Upper lobe of left lung (tissue), 6 donors: ENCODE results near the gene PDE6A. TPM values are rescaled to one million over a fixed set of nuclear protein-coding genes. Genes with fewer than 3 reads are reported as not detected.

Experiments
- ATAC-seq, 2 donors: fragments of 200-7000 bp; cut with Tn5 transposase; one replicate each; pipeline ENCODE4 v1.9.1; 2022; ENCODE audit warnings: mild to moderate bottlenecking in 2 of 2, moderate library complexity in 2 of 2; ENCODE audit not compliant: low FRiP score in 2 of 2
- DNase-seq, 2 donors: peaks; one replicate each; pipeline ENCODE4 v3.0.0-alpha.2; 2019 to 2020
- H3K27ac ChIP-seq, 4 donors: fragments of 200-600 bp; sonication (generic); one replicate each; pipeline ENCODE4 v1.5.1; 2016 to 2019
- H3K27me3 ChIP-seq, 4 donors: fragments of 200-600 bp; sonication (generic); one replicate each; pipeline ENCODE4 v1.5.1; 2017 to 2019
- H3K36me3 ChIP-seq, 4 donors: fragments of 200-600 bp; sonication (generic); one replicate each; pipeline ENCODE4 v1.5.1; 2016 to 2019
- H3K4me1 ChIP-seq, 4 donors: fragments of 200-600 bp; sonication (generic); one replicate each; pipeline ENCODE4 v1.5.1; 2018 to 2019
- H3K4me3 ChIP-seq, 4 donors: fragments of 200-600 bp; sonication (generic); one replicate each; pipeline ENCODE4 v1.5.1; 2017 to 2019; ENCODE audit warnings: mild to moderate bottlenecking in 2 of 4, moderate library complexity in 1 of 4
- H3K9me3 ChIP-seq, 4 donors: fragments of 200-600 bp; sonication (generic); one replicate each; pipeline ENCODE4 v1.5.1; 2018 to 2019
- EP300 ChIP-seq, 4 donors: sonication (generic); formaldehyde crosslinking; IDR thresholded peaks; one replicate each; pipeline ENCODE4 v1.5.1; 2017; ENCODE audit warnings: antibody characterized with exemption in 4 of 4, control low read depth in 2 of 4
- POLR2A ChIP-seq, 4 donors: fragments of 450-650 bp; IDR thresholded peaks; one replicate each; pipeline ENCODE4 v1.5.1; 2016 to 2017; ENCODE audit warnings: antibody characterized with exemption in 4 of 4, mild to moderate bottlenecking in 2 of 4
- POLR2AphosphoS5 ChIP-seq, 2 donors: sonication (generic); formaldehyde crosslinking; IDR thresholded peaks; one replicate each; pipeline ENCODE4 v1.5.1; 2017; ENCODE audit warnings: antibody characterized with exemption in 2 of 2
- WGBS, 2 donors: methylation state at CpG; one replicate each; pipeline ENCODE4 v1.1.5; 2017 to 2018; 5-methylcytosine and 5-hydroxymethylcytosine counted together
- total RNA-seq, 6 donors: library from RNA; depleted of rRNA in 4 of 6; stranded (reverse); fragments of >200 nt in 4 of 6; gene quantifications; one replicate each; pipeline versions ENCODE4 v1.1.0 to v1.2.1, GENCODE V29; 2016 to 2021
- TF ChIP-seq, protein P1 (sequence below), 6 experiments: fragments of 450-650 bp in 4 of 6; fragments of 200-600 bp in 2 of 6; sonication (generic) in 2 of 6; IDR thresholded peaks; one replicate each; pipeline ENCODE4 v1.5.1; 2016 to 2019; ENCODE audit warnings: antibody characterized with exemption in 6 of 6
- donor health status: DM: no; HTN: no; CAD: no; lungs with moderate emphysema.
- donor health status: DM: no; HTN: yes; CAD: no; lungs with severe emphysema.

Gene PDE6A
- total RNA-seq, 6 donors from 2014 or later, result not detected

DNA sequence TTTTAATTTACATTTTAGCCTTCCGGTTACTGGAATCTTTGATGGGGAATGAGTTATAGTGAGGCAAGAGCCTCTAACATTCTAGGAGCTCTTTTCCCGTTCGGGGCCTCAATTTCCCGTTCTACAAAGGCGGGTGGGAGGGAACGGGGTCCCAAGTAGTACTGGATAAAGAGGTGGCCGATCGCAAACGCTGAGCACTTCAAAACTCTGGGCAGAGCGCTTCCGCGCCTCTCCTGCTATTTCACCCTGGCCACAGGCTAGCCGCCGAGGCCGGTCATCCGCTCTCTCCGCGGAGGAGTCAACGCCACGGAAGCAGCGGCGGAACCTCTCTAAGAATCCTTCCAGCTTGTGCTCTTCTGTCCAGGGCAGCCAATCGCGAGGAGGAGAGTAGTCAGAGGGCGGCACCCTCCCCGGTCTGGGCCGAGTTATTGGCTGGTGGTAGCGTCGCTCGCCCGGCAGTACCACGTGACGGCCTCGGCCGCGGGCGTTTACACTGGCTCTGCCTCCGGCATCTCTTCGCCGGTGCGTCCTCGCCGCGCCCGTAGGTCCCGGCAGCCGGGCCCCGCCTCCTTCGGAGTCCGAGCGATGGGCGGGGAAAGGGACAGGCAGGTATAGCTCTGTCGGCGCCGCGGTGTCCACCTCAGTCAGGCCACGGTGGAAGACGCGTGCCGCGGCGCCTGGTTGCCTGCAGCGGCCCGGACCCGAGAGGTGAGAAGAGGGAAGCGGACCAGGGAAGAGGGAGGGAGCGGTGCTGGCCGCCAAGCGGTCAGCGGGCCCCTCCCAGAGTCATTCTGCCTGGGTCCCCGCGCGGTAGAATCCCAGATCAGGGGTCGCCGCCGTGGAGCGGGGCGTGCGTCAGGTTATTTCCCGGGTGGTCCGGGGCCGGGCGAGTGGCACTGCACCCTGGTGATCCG is 15.9 kb upstream of the PDE6A start, which contains the start of gene SLC26A2:
Gene SLC26A2, plus strand, starts transcription at position 487 of the 914 bp plus-strand sequence. CDS start 16,895 bp downstream, outside the sequence.
- WGBS, 2 donors, result 0 to 1% methylated on average over 18 to 35 of the region's 84 CpGs
- TF ChIP-seq EP300 (IDR thresholded peaks at IDR 0.05) (peak in 1 of 4 donors; percentile 24), POLR2AphosphoS5 (IDR thresholded peaks at IDR 0.05) (peak; percentile 89 to 99), POLR2A (IDR thresholded peaks at IDR 0.05) (peak; percentile 57 to 98 (median 90))
- TF ChIP-seq, protein P1, sequence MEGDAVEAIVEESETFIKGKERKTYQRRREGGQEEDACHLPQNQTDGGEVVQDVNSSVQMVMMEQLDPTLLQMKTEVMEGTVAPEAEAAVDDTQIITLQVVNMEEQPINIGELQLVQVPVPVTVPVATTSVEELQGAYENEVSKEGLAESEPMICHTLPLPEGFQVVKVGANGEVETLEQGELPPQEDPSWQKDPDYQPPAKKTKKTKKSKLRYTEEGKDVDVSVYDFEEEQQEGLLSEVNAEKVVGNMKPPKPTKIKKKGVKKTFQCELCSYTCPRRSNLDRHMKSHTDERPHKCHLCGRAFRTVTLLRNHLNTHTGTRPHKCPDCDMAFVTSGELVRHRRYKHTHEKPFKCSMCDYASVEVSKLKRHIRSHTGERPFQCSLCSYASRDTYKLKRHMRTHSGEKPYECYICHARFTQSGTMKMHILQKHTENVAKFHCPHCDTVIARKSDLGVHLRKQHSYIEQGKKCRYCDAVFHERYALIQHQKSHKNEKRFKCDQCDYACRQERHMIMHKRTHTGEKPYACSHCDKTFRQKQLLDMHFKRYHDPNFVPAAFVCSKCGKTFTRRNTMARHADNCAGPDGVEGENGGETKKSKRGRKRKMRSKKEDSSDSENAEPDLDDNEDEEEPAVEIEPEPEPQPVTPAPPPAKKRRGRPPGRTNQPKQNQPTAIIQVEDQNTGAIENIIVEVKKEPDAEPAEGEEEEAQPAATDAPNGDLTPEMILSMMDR (IDR thresholded peaks at IDR 0.05), result peak in 2 of 6 experiments; percentile 11 to 24
- H3K4me3 ChIP-seq, result peak within 1 kb of the TSS; percentile 78 to 93 (median 88)
- no peaks in the 10 kb centered on the region for H3K9me3 ChIP-seq
- H3K27me3 ChIP-seq, result no peaks in the 10 kb centered on the region
- peak within 1 kb of the TSS; percentile 88 to 93 (median 92) for H3K27ac ChIP-seq
- no peaks in the 10 kb centered on the region for H3K36me3 ChIP-seq
- ATAC-seq (peak; percentile 99 to 100), DNase-seq (peak; percentile 98 to 99)
- peaks cover 10 to 27% (median 16%) of the 10 kb centered on the region in 4 donors for H3K4me1 ChIP-seq

DNA sequence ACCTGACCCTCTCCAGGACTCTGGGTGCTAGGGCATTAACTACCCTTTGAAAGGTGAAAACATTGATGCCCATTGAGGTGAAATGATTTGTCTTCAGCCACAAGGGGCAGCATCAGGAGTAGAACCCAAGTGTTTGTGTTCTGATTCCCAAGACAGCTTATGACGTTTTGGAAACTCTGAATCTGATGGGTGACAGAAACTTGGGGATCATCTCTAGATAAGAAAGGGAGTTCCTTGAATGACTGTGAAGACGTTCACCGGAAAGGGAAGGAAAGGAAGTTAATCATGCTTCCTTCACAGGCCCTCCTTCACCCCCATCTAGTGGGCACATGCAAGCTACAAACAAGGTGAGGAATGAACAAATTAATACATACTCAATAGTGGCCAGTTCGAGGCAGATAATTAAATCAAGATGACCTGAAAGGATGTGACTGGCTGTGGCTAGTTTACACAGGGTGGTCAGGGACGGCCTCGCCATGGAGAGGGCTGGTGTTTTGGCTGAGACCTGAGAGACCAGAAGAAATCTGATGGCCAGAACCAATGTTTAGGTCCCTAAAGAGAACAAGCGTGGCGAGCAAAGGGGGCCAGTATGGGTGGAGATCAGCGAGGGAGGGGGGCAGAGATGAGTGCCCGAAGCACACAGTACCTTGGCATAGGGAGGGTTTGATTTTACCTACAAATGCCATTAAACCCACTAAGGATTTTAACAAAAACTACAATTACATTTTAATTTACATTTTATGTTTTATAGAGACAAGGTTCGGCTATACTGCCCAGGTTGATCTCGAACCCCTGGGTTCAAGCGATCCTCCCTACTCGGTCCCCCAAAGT is 15.0 kb upstream of the PDE6A start:
- no peaks in the 10 kb centered on the region for H3K36me3 ChIP-seq
- no peaks in the 10 kb centered on the region for H3K9me3 ChIP-seq
- no peak for DNase-seq
- WGBS, 2 donors, result 32 to 35% methylated on average over 14 of the region's 14 CpGs
- peak overlapping the region; percentile 88 to 93 (median 92) for H3K27ac ChIP-seq
- peak in 1 of 2 donors; percentile 72 for TF ChIP-seq POLR2AphosphoS5 (IDR thresholded peaks at IDR 0.05)
- TF ChIP-seq POLR2A (IDR thresholded peaks at IDR 0.05), result no peak
- TF ChIP-seq EP300 (IDR thresholded peaks at IDR 0.05), result peak in 3 of 4 donors; percentile 23 to 93 (median 67)
- TF ChIP-seq, protein P1 (IDR thresholded peaks at IDR 0.05), result peak; percentile 39 to 62 (median 59)
- peaks cover 10 to 27% (median 16%) of the 10 kb centered on the region in 4 donors for H3K4me1 ChIP-seq
- peak overlapping the region in 3 of 4 donors; percentile 78 to 93 (median 84) for H3K4me3 ChIP-seq
- H3K27me3 ChIP-seq, result no peaks in the 10 kb centered on the region
- peak in 1 of 2 donors; percentile 14 for ATAC-seq

DNA sequence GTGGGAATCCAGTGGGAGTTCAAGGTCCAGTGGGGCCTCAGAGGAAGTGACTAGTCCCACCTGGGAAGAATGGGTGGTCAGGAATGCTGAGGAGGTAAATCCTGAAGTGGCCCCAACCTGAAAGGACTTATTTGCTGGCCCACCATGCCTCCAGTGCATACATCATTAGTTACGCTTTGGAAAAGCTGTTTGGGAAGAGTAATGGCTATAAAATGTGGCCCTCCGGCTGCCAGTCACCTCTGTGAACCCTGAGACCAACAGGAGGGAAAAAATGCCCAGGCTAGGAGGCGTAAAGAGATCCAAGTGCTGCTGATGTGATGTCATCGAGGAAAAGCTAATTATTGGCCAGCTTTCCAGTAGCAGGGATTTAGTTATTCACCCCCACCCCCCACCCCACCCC is 13.3 kb upstream of the PDE6A start:
- TF ChIP-seq POLR2A (IDR thresholded peaks at IDR 0.05) (no peak), EP300 (IDR thresholded peaks at IDR 0.05) (no peak), POLR2AphosphoS5 (IDR thresholded peaks at IDR 0.05) (no peak)
- TF ChIP-seq, protein P1 (IDR thresholded peaks at IDR 0.05), result no peak
- WGBS, 2 donors, result 91 to 92% methylated on average over 4 of the region's 4 CpGs
- no peak for DNase-seq
- Histone ChIP-seq H3K4me3 (no peak overlapping the region), H3K27ac (no peak overlapping the region), H3K4me1 (peaks cover 10 to 27% (median 16%) of the 10 kb centered on the region in 4 donors), H3K36me3 (no peaks in the 10 kb centered on the region), H3K27me3 (no peaks in the 10 kb centered on the region), H3K9me3 (no peaks in the 10 kb centered on the region)
- no peak for ATAC-seq

DNA sequence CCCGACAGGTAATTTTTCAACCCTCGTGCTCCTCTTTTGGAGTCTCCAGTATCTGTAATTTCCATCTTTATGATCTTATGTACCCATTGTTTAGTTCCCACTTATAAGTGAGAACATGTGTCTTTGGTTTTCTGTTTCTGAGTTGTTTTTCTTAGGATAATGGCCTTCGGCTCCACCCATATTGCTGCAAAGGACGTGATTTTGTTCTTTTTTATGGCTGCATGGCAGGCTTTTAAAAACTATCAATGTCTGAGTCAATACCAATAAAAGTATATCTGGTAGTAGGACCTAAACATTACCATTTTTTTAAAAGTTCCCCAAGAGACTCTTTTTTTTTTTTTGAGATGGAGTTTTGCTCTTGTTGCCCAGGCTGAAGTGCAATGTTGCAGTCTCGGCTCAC is 12.1 kb upstream of the PDE6A start:
- H3K9me3 ChIP-seq, result no peaks in the 10 kb centered on the region
- TF ChIP-seq POLR2AphosphoS5 (IDR thresholded peaks at IDR 0.05), result no peak
- no peak for TF ChIP-seq POLR2A (IDR thresholded peaks at IDR 0.05)
- no peak for TF ChIP-seq EP300 (IDR thresholded peaks at IDR 0.05)
- TF ChIP-seq, protein P1 (IDR thresholded peaks at IDR 0.05), result no peak
- H3K36me3 ChIP-seq, result no peaks in the 10 kb centered on the region
- H3K27me3 ChIP-seq, result no peaks in the 10 kb centered on the region
- DNase-seq (no peak), ATAC-seq (no peak)
- H3K27ac ChIP-seq, result no peak overlapping the region
- WGBS, 2 donors, result 64 to 72% methylated on average over 5 of the region's 5 CpGs
- H3K4me1 ChIP-seq, result peaks cover 7 to 21% (median 16%) of the 10 kb centered on the region in 4 donors
- no peak overlapping the region for H3K4me3 ChIP-seq
